ENCODE measurements around the gene ERMARD.
A peak's percentile ranks its signal among the peaks of the same experiment; 100 is the strongest.

Gene ERMARD

GRCh38 chr6:169751242-169752073 lies at the start of gene ERMARD, which contains the start of gene DYNLT2:
TSS of gene ERMARD (plus strand) at chr6:169751622. CDS start at chr6:169751658, 36 bp downstream.
TSS of gene DYNLT2 (minus strand) at chr6:169751572. CDS start at chr6:169751458, 114 bp downstream.
- peak; percentile 99 for DNase-seq

- DNase-seq: peak; percentile 100
Observed at GRCh38 chr6:169701954-169702839, 49.2 kb upstream of the ERMARD start, which contains the start of the genes C6orf120 and WDR27. TSS of gene C6orf120 (plus strand) at chr6:169702126. CDS start at chr6:169702460, 334 bp downstream. TSS of gene WDR27 (minus strand) at chr6:169702029. CDS start at chr6:169689005, 13,024 bp downstream.

GRCh38 chr6:169702840-169703246 lies 48.6 kb upstream of the ERMARD start:
- no peak for DNase-seq

GRCh38 chr6:169707772-169708171 lies 43.6 kb upstream of the ERMARD start:
- DNase-seq: no peak

- no peak for DNase-seq
Observed at GRCh38 chr6:169709293-169709692, 42.1 kb upstream of the ERMARD start.

- no peak for DNase-seq
Observed at GRCh38 chr6:169710009-169710408, 41.4 kb upstream of the ERMARD start.

- DNase-seq: no peak
Observed at GRCh38 chr6:169714178-169714577, 37.2 kb upstream of the ERMARD start.

GRCh38 chr6:169714595-169714994 lies 36.8 kb upstream of the ERMARD start:
- no peak for DNase-seq

- no peak for DNase-seq
Observed at GRCh38 chr6:169719117-169719516, 32.3 kb upstream of the ERMARD start.

- DNase-seq: no peak
Observed at GRCh38 chr6:169720207-169720855, 31.1 kb upstream of the ERMARD start.

GRCh38 chr6:169722362-169723199 lies 28.8 kb upstream of the ERMARD start:
- peak; percentile 58 for DNase-seq

GRCh38 chr6:169723200-169723909 lies 28.1 kb upstream of the ERMARD start:
- DNase-seq: peak; percentile 61

GRCh38 chr6:169723991-169724493 lies 27.4 kb upstream of the ERMARD start:
- peak; percentile 77 for DNase-seq

- peak; percentile 85 for DNase-seq
Observed at GRCh38 chr6:169724494-169725124, 26.8 kb upstream of the ERMARD start, which contains the start of gene PHF10. TSS of gene PHF10 (minus strand) at chr6:169724500. CDS start at chr6:169723931, 569 bp downstream.

- DNase-seq: peak; percentile 62
Observed at GRCh38 chr6:169725125-169726048, 26.0 kb upstream of the ERMARD start.

- no peak for DNase-seq
Observed at GRCh38 chr6:169726049-169726400, 25.4 kb upstream of the ERMARD start.

- DNase-seq: no peak
Observed at GRCh38 chr6:169726963-169727362, 24.5 kb upstream of the ERMARD start.

GRCh38 chr6:169729961-169730360 lies 21.5 kb upstream of the ERMARD start:
- no peak for DNase-seq
